ENCODE measurements around the gene JAK3.
A peak's percentile ranks its signal among the peaks of the same experiment; 100 is the strongest.

JAK3 gene

GRCh38 chr19:17861542-17862402 is 14.0 kb upstream of the JAK3 start:
- peak overlapping the region; percentile 92 for H3K4me3 ChIP-seq (ENCODE audit: low read depth, low read length)
- ChIA-PET CTCF (interaction anchor here (1.1 to 5.1 kb wide), 4 partner anchors 9 to 195 kb away, joined by 3 to 73 read pairs (median 34); partner anchors contain the start of genes CCDC124 and SLC5A5), POLR2A (interaction anchor here (0.5 to 1.0 kb wide), 3 partner anchors 71 to 878 kb away, joined by 3 read pairs; partner anchors contain the start of gene CCDC124)
- no peak for DNase-seq (ENCODE audit: low read depth, low spot score)
- no peak for TF ChIP-seq CTCF (IDR thresholded peaks at IDR 0.05; ENCODE audit: insufficient read depth, low read length, missing control alignments)

GRCh38 chr19:17860993-17861360 is 13.2 kb upstream of the JAK3 start:
- no peak for TF ChIP-seq CTCF (IDR thresholded peaks at IDR 0.05; ENCODE audit: insufficient read depth, low read length, missing control alignments)
- no peak for DNase-seq (ENCODE audit: low read depth, low spot score)
- H3K4me3 ChIP-seq (ENCODE audit: low read depth, low read length), result peak overlapping the region; percentile 92
- ChIA-PET POLR2A (interaction anchor here (1.0 to 1.8 kb wide), 2 partner anchors 10 to 72 kb away, joined by 3 to 10 read pairs; partner anchors contain the start of gene CCDC124), CTCF (interaction anchor here (1.1 to 5.1 kb wide), 5 partner anchors 10 to 196 kb away, joined by 3 to 73 read pairs (median 27); partner anchors contain the start of genes CCDC124 and SLC5A5)

- ChIA-PET CTCF (interaction anchor here (1.0 to 5.1 kb wide), 8 partner anchors 8 to 135 kb away, joined by 4 to 73 read pairs (median 8); partner anchors contain the start of genes CCDC124 and SLC5A5), POLR2A (interaction anchor here (1.3 to 1.8 kb wide), 4 partner anchors 9 to 72 kb away, joined by 4 to 16 read pairs (median 10); partner anchors contain the start of genes CCDC124 and JAK3)
- TF ChIP-seq CTCF (IDR thresholded peaks at IDR 0.05; ENCODE audit: insufficient read depth, low read length, missing control alignments), result no peak
- peak overlapping the region; percentile 92 for H3K4me3 ChIP-seq (ENCODE audit: low read depth, low read length)
- no peak for DNase-seq (ENCODE audit: low read depth, low spot score)
Measured at GRCh38 chr19:17860331-17860992, 12.7 kb upstream of the JAK3 start.

GRCh38 chr19:17859533-17860330 is 11.9 kb upstream of the JAK3 start, which contains the start of gene RPL18A:
RPL18A (plus strand) TSS chr19:17859910; CDS start chr19:17859957, 47 bp downstream.
- peak; percentile 91 for TF ChIP-seq CTCF (IDR thresholded peaks at IDR 0.05; ENCODE audit: insufficient read depth, low read length, missing control alignments)
- ChIA-PET POLR2A (interaction anchor here (0.6 to 1.8 kb wide), 16 partner anchors 9 to 570 kb away, joined by 3 to 16 read pairs (median 4); partner anchors contain the start of genes ARRDC2, CCDC124, JAK3 and MVB12A), CTCF (interaction anchor here (0.6 to 5.1 kb wide), 25 partner anchors 9 to 1630 kb away, joined by 3 to 73 read pairs (median 4); partner anchors contain the start of genes CCDC124, JAK3 and SLC5A5)
- peak within 1 kb of the TSS; percentile 92 for H3K4me3 ChIP-seq (ENCODE audit: low read depth, low read length)
- peak; percentile 98 for DNase-seq (ENCODE audit: low read depth, low spot score)

GRCh38 chr19:17855280-17856152 is 7.7 kb upstream of the JAK3 start:
- DNase-seq (ENCODE audit: low read depth, low spot score), result no peak
- TF ChIP-seq CTCF (IDR thresholded peaks at IDR 0.05; ENCODE audit: insufficient read depth, low read length, missing control alignments), result peak; percentile 96
- CTCF ChIA-PET, result interaction anchor here (0.8 to 3.1 kb wide), 28 partner anchors 7 to 595 kb away, joined by 3 to 13 read pairs (median 4); partner anchors contain the start of genes CCDC194, JAK3, SLC5A5 and TMEM221
- H3K4me3 ChIP-seq (ENCODE audit: low read depth, low read length), result no peak overlapping the region
- POLR2A ChIA-PET, result no interaction called here

Measured in AG04449 (cell line).